ENCODE measurements around the gene SGPP1. TPM values are rescaled to one million over a fixed set of nuclear protein-coding genes. Genes with fewer than 3 reads are reported as not detected.

Gene SGPP1
- total and polyA plus RNA-seq, 2 of the 8 experiments (the other 6 are each of a cell fraction or from before 2014, with no cell fraction given): 5.7 to 8.1 TPM

- TF ChIP-seq CHD7 (IDR thresholded peaks at IDR 0.05; ENCODE audit: insufficient replicate concordance, low read length) (no peak), HDAC2 (IDR thresholded peaks at IDR 0.05; ENCODE audit: borderline replicate concordance in 1 of 2, low read depth in 2 of 2, low read length in 2 of 2) (no peak), POLR2A (IDR thresholded peaks at IDR 0.05; ENCODE audit: control extremely low read depth in 1 of 2, low read depth in 2 of 2, low read length in 2 of 2) (no peak), NRF1 (IDR thresholded peaks at IDR 0.05; ENCODE audit: low read depth, low read length) (no peak), ATF2 (IDR thresholded peaks at IDR 0.05; ENCODE audit: low read length) (no peak), SUZ12 (IDR thresholded peaks at IDR 0.05; ENCODE audit: low read length) (no peak), ASH2L (IDR thresholded peaks at IDR 0.05; ENCODE audit: low read length) (no peak), PHF8 (conservative IDR thresholded peaks at IDR 0.05; ENCODE audit: low read depth, low read length) (no peak), KDM4A (IDR thresholded peaks at IDR 0.05; ENCODE audit: low read depth, low read length, severe bottlenecking) (no peak), KDM5A (IDR thresholded peaks at IDR 0.05; ENCODE audit: low read length) (no peak)
Observed at GRCh38 chr14:63656194-63656593, 71.7 kb downstream of the SGPP1 start (continued).
